CD4-positive, alpha-beta T cell (primary cell): Measurements from ENCODE around the gene ID3. TPM values are rescaled to one million over a fixed set of nuclear protein-coding genes. Genes with fewer than 3 reads are reported as not detected.

Source experiments
- ATAC-seq: fragments of 200-7000 bp; cut with Tn5 transposase; one replicate; pipeline ENCODE4 v1.10.0; 2022; ENCODE audit warnings: mild to moderate bottlenecking; ENCODE audit not compliant: poor library complexity
- CTCF ChIA-PET: fragments of 350-600 bp; sonication (Branson Sonifier 250); formaldehyde crosslinking; loops from one replicate; lab custom pipeline; 2021; ENCODE audit warnings: antibody characterized with exemption, inconsistent platforms; lab: Charles Lee
- POLR2A ChIA-PET: fragments of 350-600 bp; sonication (Branson Sonifier 250); formaldehyde crosslinking; loops from one replicate; lab custom pipeline; 2021; ENCODE audit warnings: antibody characterized with exemption, inconsistent platforms; lab: Charles Lee
- DNase-seq, 14 experiments: peaks; one replicate each; pipeline ENCODE4 v3.0.0-alpha.2; 2013 to 2020; ENCODE audit warnings: mixed read lengths in 2 of 14
- H3K27ac ChIP-seq, 2 donors: one replicate each; pipeline versions ENCODE4 v1.5.1 to v1.7.0; 2013; ENCODE audit warnings: low read length in 2 of 2, low read depth in 1 of 2, mild to moderate bottlenecking in 1 of 2
- H3K27me3 ChIP-seq, 2 experiments: 1 replicate in 1 of 2; 2 replicates in 1 of 2; pipeline versions ENCODE4 v1.6.1 to v1.7.0; 2013; ENCODE audit warnings: low read length in 2 of 2, control low read depth in 1 of 2, mild to moderate bottlenecking in 1 of 2, moderate library complexity in 1 of 2; ENCODE audit not compliant: insufficient read depth in 2 of 2, control insufficient read depth in 1 of 2
- H3K36me3 ChIP-seq: one replicate; pipeline ENCODE4 v1.6.1; 2013; ENCODE audit warnings: low read length, control low read depth; ENCODE audit not compliant: insufficient read depth
- H3K4me1 ChIP-seq: one replicate; pipeline ENCODE4 v1.6.1; 2013; ENCODE audit warnings: low read length, control low read depth; ENCODE audit not compliant: insufficient read depth
- H3K4me3 ChIP-seq: one replicate; pipeline ENCODE4 v1.5.1; 2013; ENCODE audit warnings: mild to moderate bottlenecking, low read length, moderate library complexity
- H3K9me3 ChIP-seq, 2 experiments: 1 replicate in 1 of 2; 2 replicates in 1 of 2; pipeline versions ENCODE4 v1.6.1 to v1.7.0; 2013; ENCODE audit warnings: low read length in 2 of 2, mild to moderate bottlenecking in 2 of 2, control low read depth in 1 of 2, moderate library complexity in 1 of 2; ENCODE audit not compliant: control insufficient read depth in 1 of 2, insufficient read depth in 1 of 2
- H3K27ac Mint-ChIP-seq: one replicate; pipeline ENCODE4 v1.8.0; 2020; ENCODE audit warnings: mixed read lengths
- H3K27me3 Mint-ChIP-seq: one replicate; pipeline ENCODE4 v1.8.0; 2021; ENCODE audit warnings: mixed read lengths
- H3K36me3 Mint-ChIP-seq: one replicate; pipeline ENCODE4 v1.8.0; 2021; ENCODE audit warnings: low read depth, mixed read lengths
- H3K4me1 Mint-ChIP-seq: one replicate; pipeline ENCODE4 v1.8.0; 2021; ENCODE audit warnings: low read depth, mixed read lengths
- H3K4me3 Mint-ChIP-seq: one replicate; pipeline ENCODE4 v1.8.0; 2020; ENCODE audit warnings: mild to moderate bottlenecking, mixed read lengths
- H3K9me3 Mint-ChIP-seq: one replicate; pipeline ENCODE4 v1.8.0; 2020; ENCODE audit warnings: mixed read lengths
- intact Hi-C, 2 experiments: fragments of 100-400 bp; cut with DNase I in 1 of 2; cut with micrococcal nuclease in 1 of 2; formaldehyde crosslinking; loops; one replicate each; pipeline versions ENCODE4 v1.15.1 to v1.9.0; 2023 to 2025; cut with DNase I, micrococcal nuclease
- total RNA-seq, 174 experiments: library from RNA in 2 of 174; stranded (reverse) in 2 of 174; gene quantifications; one replicate each; pipeline ENCODE4 v1.2.3 and lab custom pipeline; 2021 to 2026
- TF ChIP-seq, protein P1 (sequence below): fragments of 200-600 bp; IDR thresholded peaks from one replicate; pipeline ENCODE4 v1.8.0; 2022; ENCODE audit warnings: antibody characterized with exemption, mild to moderate bottlenecking

ID3 gene
- total RNA-seq, 2 experiments from 2014 or later, result 89.8 to 90.4 TPM

DNA sequence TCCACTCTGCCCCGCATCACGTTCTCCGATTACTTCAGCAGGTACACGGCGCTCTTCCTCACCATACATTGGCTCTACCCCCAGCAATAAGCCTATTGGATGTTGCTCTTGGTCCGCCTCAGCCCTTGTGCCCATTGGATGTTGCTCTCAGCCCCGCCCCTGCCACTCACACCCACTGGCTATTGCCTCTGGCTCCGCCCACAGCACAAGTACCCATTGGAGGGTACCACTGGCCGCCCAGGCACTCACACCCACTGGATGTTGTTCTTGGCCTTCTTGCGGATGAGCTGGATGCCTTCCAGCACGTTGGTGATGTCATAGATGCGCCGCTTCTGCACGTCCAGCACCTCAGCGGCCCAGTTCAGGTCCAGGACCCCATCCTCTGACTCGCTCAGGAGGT is 37.7 kb downstream of the ID3 start:
- TF ChIP-seq, protein P1, sequence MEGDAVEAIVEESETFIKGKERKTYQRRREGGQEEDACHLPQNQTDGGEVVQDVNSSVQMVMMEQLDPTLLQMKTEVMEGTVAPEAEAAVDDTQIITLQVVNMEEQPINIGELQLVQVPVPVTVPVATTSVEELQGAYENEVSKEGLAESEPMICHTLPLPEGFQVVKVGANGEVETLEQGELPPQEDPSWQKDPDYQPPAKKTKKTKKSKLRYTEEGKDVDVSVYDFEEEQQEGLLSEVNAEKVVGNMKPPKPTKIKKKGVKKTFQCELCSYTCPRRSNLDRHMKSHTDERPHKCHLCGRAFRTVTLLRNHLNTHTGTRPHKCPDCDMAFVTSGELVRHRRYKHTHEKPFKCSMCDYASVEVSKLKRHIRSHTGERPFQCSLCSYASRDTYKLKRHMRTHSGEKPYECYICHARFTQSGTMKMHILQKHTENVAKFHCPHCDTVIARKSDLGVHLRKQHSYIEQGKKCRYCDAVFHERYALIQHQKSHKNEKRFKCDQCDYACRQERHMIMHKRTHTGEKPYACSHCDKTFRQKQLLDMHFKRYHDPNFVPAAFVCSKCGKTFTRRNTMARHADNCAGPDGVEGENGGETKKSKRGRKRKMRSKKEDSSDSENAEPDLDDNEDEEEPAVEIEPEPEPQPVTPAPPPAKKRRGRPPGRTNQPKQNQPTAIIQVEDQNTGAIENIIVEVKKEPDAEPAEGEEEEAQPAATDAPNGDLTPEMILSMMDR, result no peak
- Mint-ChIP-seq H3K27me3 (no peaks in the 10 kb centered on the region), H3K36me3 (peaks cover 5% of the 10 kb centered on the region), H3K4me1 (peaks cover 40% of the 10 kb centered on the region), H3K9me3 (no peaks in the 10 kb centered on the region), H3K4me3 (no peak overlapping the region), H3K27ac (no peak overlapping the region)
- Histone ChIP-seq H3K4me3 (no peak overlapping the region), H3K27me3 (no peaks in the 10 kb centered on the region), H3K27ac (no peak overlapping the region), H3K36me3 (peaks cover 3% of the 10 kb centered on the region), H3K9me3 (no peaks in the 10 kb centered on the region), H3K4me1 (peaks cover 32% of the 10 kb centered on the region)
- ATAC-seq, result no peak
- intact Hi-C loops, result no loop called here
- no peak for DNase-seq
- CTCF ChIA-PET, result no interaction called here
- POLR2A ChIA-PET, result no interaction called here

- H3K4me1 Mint-ChIP-seq, result peaks cover 5% of the 10 kb centered on the region
Observed at GRCh38 chr1:23517581-23517980, 41.7 kb downstream of the ID3 start.

DNA sequence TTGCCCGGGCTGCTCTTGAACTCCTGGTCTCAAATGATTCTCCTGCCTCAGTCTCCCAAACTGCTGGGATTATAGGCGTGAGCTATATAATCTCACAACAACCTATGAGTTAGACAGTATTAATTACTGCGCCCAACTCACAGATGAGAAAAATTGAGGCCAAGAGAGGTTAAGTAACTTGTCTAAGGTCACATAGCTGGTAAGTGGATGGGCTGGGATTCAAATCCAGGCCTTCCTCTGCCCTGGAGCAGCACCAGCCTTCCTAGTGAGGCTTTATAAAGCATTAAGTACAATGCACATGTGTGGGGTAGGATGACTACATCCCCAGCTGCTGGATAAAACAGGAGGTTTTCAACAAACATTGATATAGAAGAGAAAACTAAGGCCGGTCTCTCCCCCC is 43.4 kb downstream of the ID3 start:
- Histone ChIP-seq H3K36me3 (peaks cover 5% of the 10 kb centered on the region), H3K27me3 (no peaks in the 10 kb centered on the region), H3K9me3 (no peaks in the 10 kb centered on the region), H3K4me3 (no peak overlapping the region), H3K27ac (no peak overlapping the region), H3K4me1 (no peaks in the 10 kb centered on the region)
- Mint-ChIP-seq H3K4me1 (no peaks in the 10 kb centered on the region), H3K27ac (no peak overlapping the region), H3K4me3 (no peak overlapping the region), H3K27me3 (no peaks in the 10 kb centered on the region), H3K9me3 (no peaks in the 10 kb centered on the region), H3K36me3 (peaks cover 5% of the 10 kb centered on the region)
- intact Hi-C loops, result no loop called here
- no peak for DNase-seq
- ATAC-seq, result no peak
- TF ChIP-seq, protein P1, result no peak
- CTCF ChIA-PET, result interaction anchor here (1.0 to 3.3 kb wide), 3 partner anchors 19 to 121 kb away, joined by 3 to 13 read pairs (median 3); no protein-coding TSS in a partner anchor
- POLR2A ChIA-PET, result interaction anchor here (1.6 kb wide), 1 partner anchor 9 kb away, joined by 4 read pairs; no protein-coding TSS in a partner anchor

More at GRCh38 chr1:23517581-23517980, 41.7 kb downstream of the ID3 start:
- Mint-ChIP-seq H3K27me3 (no peaks in the 10 kb centered on the region), H3K27ac (no peak overlapping the region), H3K9me3 (no peaks in the 10 kb centered on the region), H3K4me3 (no peak overlapping the region), H3K36me3 (peaks cover 5% of the 10 kb centered on the region)
- H3K9me3 ChIP-seq, result no peaks in the 10 kb centered on the region
- ChIA-PET POLR2A (no interaction called here), CTCF (interaction anchor here (3.3 kb wide), 1 partner anchor 20 kb away, joined by 13 read pairs; no protein-coding TSS in a partner anchor)
- no peak overlapping the region for H3K4me3 ChIP-seq
- DNase-seq (no peak), ATAC-seq (no peak)
- H3K36me3 ChIP-seq, result peaks cover 5% of the 10 kb centered on the region
- intact Hi-C loops, result no loop called here
- no peak overlapping the region for H3K27ac ChIP-seq
- TF ChIP-seq, protein P1, result no peak
- H3K27me3 ChIP-seq, result no peaks in the 10 kb centered on the region
- no peaks in the 10 kb centered on the region for H3K4me1 ChIP-seq
